Myocyte (in vitro differentiated cells): ENCODE measurements around the gene PAX4. TPM values are rescaled to one million over a fixed set of nuclear protein-coding genes. Genes with fewer than 3 reads are reported as not detected.

Experiments
- DNase-seq: peaks from one replicate; pipeline ENCODE4 v3.0.0-alpha.2; 2012; ENCODE audit warnings: low read depth
- polyA plus RNA-seq: library from polyadenylated mRNA; unstranded; fragments of >200 nt; gene quantifications from one replicate; pipeline ENCODE4 v1.2.1, GENCODE V29; 2012; ENCODE audit warnings: missing spikeins
- total RNA-seq: library from RNA; depleted of rRNA; stranded (reverse); fragments of >200 nt; gene quantifications from 2 replicates; pipeline ENCODE4 v1.2.3, GENCODE V29; 2014

The PAX4 gene, protein sequence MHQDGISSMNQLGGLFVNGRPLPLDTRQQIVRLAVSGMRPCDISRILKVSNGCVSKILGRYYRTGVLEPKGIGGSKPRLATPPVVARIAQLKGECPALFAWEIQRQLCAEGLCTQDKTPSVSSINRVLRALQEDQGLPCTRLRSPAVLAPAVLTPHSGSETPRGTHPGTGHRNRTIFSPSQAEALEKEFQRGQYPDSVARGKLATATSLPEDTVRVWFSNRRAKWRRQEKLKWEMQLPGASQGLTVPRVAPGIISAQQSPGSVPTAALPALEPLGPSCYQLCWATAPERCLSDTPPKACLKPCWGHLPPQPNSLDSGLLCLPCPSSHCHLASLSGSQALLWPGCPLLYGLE
- not detected in 2 replicates for total RNA-seq
- polyA plus RNA-seq: not detected

DNA sequence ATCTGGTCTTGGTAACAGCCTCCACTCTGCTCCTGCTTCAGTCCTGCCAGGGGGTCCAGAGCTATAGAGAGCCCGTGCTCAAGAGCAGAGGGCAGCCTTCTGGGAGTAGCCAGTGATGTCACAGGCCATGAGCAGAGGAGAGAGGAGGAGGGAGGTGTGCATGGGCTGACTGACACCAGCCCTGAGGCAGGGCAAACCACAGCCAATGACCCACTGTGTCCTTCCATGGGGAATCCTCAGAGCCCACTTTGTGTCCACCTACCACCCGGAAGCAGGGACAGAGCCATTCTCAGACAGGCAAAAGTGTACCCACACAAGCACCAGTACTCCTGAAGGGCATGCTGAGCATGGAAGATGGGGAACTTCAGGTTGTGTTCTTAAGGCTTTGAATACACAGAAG lies at the start of gene PAX4:
Gene PAX4 (minus strand): TSS at position 101 of the 400 bp plus-strand sequence. CDS start 2,214 bp downstream, outside the sequence.
- DNase-seq: no peak

DNA sequence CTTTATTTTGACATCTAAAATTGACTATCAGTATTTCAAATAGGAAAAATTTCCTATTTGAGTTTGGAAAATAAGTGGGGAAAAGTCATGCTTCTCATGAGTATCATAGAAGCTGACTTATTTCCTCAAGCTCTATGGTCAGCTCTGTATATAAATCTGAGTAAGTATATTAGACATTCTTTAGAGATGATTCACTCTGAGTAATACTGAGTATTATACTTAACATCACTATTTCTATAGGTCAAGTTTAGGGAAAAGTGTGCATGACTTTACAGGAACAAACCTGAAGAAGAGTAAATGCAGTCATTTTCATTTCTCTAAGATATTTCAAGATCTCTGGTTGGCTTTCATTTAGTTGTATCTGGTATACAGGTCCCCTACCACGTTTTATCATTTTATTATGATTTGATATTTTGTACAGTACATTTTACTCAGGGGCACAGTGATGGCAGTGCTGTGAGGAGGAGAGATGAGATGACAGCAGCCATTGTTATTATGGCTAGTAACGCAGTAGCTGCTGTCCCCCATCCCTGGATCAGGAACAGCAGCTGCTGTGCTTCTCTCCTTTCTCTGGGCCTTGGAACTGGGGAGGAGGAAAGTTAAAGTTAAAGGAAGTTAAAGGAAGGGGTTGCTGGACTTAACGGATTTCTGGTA lies 49.2 kb upstream of the PAX4 start:
- peak; percentile 40 for DNase-seq

DNA sequence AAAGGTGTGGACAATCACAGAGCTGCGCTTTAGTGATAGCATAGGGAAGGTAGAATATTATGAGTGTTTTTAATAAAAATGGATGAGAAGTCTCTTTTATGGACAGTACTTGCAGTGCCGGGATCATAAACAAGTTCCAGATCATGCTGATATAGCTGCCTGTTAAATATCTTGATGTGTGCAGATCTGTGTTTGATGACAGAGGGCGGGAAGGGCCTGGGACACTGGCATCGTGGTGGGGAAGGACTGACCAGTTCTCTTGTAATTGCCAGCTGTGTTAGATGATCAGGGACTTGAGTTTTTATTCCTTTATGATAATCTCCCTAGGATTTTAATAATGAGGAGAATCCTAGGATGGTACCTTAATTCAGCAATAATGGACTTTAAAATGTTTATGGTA lies 48.7 kb upstream of the PAX4 start:
- no peak for DNase-seq

DNA sequence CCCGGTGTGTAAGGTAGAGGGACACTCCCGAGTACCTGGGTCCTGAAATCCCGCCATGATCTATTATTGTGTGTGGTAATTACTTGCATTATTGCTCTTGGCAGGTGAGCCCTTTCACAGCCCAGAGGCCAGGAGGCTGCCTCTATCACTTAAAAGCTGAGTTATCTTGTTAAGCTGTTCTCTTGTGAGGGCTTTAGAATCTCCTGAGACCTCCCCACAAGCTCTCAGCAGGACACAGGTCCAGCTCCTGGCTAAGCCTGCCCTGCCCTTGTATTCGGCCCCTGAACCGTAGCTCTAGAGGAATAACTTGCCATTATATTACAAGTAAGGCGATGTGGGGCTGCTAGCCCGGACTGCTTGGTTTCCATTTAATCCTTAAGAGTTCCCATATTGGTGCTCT lies 48.0 kb upstream of the PAX4 start:
- no peak for DNase-seq

DNA sequence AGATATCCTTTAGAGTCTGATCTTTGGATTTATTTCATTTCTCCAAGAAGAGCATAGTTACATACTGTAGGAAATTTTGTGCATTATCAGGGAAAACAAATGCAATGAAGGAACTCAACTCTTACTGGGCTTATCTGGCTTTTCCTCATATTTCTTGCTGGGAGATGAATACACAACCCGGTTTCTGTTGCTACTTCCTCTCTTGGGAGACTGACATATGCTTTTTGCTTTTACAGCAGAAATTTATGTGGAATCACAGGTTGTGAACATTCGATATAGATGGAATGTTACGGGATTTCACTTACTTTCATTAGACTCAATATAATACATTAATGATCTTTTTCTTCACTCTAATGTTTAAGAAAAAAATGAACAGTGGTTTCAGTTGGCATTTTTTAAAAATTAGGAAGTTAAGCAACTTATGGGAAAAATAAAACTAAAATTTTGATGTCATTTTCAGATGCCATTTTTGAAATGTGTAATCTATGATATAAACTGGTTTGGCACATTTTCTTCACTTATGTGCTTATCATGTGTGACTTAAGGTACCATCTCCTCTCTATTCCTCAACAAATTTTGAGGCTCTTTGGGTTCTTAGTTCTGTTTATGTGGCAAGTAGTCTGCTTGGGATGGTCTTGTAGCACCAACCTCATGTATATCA lies 41.2 kb upstream of the PAX4 start:
- DNase-seq: no peak

DNA sequence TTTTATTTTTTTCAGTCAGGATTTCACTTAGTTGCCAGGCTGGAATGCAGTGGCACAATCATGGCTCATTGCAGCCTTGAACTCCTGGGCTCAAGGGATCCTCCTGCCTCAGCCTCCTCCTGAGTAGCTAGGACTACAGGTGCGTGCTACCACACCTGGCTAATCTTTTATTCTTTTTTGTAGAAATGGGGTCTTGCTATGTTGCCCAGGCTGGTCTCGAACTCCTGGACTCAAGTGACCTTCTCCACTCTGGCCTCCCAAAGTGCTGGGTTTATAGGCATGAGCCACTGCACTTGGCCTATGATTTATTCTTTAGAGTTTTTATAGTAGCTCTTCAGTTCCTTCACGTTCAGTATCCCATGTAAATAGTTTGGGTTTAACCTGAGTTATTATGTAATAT lies 39.6 kb upstream of the PAX4 start:
- no peak for DNase-seq

DNA sequence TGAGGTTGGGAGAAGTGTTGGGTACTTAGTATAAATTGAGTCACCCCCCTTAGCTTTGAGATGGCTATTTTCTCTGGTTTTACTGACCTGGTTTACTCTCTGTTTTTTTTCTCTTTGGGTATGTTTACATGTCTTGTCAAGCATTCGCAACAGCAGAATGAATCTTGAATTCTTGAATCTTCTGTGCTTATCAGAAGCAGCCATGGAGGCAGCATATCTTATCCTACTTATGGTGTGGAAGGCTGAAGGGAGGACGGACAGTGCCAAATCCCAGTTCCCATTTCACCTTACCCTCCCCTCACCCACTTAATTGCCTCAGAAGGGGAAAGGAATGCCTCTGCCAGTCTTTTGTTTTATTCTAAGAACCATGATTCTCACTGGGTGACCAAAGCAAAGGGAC lies 37.8 kb upstream of the PAX4 start:
- no peak for DNase-seq

DNA sequence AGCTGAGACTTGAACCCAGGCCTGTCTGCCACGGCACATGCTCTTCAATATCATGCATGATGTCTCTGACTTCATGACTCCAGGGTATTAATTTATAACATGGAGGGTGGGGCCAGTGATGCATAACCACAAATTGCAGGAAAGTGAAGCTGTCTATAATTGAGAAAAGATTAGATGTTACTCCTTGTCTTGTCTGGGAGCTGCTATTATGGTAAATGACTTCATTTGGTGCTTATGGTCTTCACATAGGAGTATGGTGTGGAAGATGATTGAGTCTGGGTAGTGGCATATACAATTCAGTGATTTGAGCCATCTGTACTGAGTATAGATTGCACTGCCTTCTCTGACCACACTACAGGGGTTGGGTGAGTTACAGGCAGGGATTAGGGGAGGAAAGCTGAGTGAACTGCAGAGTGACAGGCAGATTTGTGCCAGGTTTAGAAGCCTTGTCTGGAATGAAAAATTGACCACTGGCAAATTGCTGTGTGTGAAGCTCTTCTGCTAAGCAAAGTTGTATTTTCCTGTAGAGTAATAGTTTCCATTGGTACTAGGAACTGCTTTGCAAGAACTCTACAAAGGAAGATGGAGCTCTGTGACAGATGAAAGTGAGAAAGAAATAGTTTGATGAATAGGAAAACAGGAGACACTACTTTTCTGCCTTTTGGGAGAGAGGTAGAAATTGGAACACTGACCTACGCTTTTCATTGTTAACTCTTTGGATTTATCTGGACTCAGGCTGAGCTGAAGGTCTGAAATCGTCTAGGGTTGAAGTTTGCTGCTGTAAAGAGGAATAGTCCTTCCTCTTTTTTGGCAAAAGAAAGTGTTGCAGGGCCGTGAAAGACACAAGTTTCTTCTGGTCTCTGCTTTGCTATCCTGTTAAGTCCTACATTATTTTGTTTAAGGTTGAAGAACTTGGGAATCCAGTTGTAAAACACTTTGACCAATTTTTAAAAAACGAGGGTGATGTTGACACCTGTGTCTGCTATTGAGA lies 36.8 kb upstream of the PAX4 start:
- peak; percentile 57 for DNase-seq

DNA sequence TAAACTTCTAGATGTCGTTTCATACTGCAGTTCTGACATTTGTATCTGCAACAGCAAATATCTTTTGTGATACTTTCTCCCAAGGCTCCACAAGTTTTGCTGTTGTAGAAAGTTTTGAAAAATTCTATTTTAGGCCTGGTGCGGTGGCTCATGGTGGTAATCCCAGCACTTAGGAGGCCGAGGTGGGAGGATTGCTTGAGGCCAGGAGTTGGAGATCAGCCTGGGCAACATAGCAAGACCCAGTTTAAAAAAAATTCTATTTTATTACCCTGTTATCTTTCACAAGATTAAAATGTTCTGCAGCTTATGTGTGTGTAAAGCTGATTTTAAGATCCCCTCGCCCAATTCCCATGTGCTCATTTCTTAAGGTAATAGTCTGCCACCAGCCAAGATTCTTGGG lies 35.5 kb upstream of the PAX4 start:
- no peak for DNase-seq

DNA sequence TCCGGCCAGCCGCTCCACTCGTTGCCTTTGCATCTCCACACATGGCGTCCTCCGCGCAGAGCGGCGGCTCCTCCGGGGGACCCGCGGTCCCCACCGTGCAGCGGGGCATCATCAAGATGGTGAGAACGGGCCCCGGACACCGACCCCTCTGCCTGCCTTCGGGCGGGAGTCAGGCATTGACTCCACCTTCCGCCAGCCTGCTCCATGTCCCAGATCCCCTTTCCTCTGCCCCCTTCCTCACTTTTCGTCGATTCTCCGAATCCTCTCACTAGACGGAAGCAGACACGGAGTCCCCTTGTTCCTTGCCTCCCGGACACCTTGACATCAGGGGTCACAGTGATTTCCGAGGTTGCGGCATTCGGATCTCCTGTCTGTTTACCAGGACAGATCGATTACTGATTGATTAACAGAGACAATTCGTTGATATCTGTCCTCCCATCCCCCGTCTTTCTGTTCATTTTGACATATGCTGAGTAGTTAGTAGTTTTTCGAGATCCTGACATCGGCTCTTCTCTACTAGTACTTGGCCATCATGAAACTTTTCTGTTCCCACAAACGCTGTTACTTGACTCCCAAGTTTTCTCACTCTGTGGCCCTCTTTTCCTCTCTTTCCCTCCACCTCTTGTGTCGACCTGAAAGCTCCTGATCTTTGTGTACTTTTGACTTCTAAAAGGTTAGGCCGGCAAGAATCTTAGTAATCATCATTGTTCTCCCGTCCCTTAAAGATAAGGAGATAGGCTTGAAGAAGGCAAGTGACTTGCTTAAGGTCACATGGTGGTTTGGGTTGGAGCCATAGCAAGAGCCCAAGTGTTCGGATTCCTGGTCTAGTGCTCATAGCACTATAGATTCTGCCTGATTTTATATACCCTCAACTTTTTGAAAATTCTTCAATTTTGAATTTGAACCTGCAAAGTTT lies 34.6 kb upstream of the PAX4 start:
- DNase-seq: peak; percentile 20

DNA sequence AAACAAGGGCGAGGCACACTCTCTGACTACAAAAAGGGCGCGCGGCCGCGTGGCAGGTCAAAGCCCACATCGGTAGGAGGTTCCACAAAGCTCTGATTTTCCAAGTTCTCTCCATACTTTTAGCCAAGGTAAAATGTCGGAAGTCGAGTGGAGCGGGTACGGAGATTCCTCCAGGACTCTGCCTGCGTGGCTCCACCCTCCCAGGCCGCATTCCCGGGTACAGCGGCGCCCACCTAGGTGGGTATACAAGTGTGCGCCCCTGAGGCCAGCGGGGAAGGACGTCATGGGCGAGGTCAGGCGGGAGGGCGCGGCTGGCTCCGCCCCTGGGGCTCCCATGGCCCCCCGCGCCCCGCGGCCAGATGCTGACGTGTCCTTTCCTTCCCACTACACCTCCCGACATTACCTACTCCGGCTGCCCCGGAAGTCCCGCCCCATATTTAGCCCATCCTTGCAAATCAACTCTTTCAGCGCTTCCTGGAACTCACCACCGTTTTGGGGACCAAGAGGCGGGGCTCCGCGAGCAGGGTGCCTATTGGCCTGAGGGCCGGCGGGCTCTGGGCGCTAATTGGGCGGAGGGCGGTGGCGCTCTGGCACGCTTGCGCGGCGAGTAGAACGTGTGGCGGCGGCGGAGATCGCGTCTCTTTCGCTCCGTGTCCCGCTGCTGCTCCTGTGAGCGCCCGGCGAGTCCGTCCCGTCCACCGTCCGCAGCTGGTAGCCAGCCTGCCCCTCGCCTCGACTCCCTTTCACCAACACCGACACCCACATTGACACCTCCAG lies 33.8 kb upstream of the PAX4 start, which contains the start of gene SND1:
Gene SND1 (plus strand): TSS at position 639 of the 777 bp plus-strand sequence. CDS start 180 bp downstream, outside the sequence.
- DNase-seq: peak; percentile 100

DNA sequence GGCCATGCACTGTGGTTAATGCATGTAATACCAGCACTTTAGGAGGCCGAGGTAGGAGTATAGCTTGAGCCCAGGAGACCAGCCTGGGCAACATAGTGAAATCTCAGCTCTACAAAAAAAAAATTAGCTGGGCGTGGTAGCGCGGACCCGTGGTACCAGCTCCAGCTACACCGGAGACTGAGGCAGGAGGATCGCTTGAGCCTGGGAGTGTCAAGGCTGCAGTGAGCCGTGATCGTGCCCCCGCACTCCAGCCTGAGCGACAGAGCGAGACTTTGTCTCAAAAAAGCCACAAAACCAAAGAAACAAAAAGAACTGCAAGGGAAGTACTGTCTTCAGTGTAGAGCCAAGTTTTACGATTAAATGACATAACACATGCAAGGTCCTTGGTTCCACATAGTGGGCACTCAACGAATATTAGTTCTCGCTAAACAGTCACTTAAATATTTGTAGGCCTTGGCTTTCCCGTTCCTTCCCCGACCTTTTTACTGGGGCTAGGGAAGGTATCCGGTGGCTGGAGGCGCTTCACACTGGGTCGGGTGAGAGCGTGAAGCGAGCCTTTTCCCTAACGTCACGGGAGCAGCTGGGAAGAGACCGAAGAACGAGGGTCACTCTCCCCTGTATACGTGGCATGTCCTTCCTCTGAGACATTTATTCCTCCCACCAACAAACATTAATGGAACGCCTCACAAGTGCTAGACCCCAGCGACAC lies 33.1 kb upstream of the PAX4 start:
- DNase-seq: no peak

DNA sequence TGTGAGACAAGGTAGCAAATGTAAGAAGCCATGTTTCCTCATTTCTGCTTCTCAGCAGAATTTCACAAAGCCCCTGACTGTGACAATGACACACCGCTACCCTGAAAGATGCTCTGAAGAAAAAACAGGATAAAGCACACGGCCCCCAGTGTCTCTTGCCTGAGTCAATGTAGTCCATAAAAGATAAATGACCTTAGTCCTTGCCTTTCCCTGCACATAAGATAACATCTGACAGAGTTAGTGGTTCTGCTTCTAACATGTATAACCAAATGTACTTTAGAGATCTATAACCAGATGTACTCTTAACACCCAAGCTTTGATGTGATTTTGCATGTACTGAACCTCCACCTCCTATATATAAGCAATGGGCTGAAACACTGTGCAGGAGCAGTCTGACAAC lies 31.0 kb upstream of the PAX4 start:
- DNase-seq: no peak

DNA sequence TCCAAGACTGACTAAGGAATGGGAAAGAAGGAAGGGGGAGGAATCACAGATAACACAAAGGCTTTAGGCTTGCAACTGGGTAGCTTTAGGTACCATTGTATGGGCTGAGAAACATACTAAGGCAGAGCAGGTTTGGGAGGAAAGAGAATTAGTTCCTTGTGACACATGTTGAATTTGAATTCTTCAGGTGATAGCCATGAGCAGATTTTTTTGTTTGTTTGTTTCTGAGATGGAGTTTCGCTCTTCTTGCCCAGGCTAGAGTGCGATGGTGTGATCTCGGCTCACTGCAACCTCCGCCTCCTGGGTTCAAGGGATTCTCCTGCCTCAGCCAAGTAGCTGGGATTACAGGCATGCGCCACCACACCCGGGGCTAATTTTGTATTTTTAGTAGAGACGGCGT lies 29.7 kb upstream of the PAX4 start:
- no peak for DNase-seq

DNA sequence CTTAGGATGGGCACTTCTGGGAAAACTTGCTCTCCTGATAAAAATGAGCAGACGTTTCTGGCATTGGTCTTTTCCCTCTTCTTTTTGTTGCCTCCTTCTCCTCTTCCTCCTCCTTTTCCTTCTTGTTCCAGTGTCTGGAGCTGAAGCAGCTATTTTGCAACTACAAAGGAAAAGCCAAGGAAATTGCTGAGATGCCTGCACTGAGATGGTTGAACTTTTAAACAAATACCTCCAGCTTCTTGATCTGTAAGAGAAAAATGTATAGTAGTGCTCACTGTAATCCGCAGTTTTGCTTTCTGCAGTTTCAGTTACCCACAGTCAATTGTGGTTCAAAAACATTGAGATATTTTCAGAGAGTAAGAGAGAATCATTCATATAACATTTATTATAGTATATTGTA lies 26.5 kb upstream of the PAX4 start:
- no peak for DNase-seq

DNA sequence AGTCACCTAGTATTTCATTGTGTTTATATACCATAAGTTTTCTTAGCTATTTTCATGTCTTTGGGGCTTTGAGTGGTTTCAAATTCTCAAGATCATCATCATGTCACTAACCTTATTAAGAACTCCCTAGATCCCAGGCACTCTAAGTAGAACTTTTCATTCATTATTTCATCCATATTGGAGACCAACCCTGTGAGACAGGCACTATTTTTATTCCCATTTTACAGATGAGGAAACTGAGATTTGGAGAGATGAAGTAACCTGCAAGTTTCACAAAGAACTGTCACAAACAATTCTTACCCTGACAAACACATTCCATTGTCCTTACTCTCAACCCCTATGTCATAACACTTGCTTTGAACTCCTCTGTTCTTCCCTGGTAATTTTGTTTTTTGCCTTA lies 20.3 kb upstream of the PAX4 start:
- no peak for DNase-seq

DNA sequence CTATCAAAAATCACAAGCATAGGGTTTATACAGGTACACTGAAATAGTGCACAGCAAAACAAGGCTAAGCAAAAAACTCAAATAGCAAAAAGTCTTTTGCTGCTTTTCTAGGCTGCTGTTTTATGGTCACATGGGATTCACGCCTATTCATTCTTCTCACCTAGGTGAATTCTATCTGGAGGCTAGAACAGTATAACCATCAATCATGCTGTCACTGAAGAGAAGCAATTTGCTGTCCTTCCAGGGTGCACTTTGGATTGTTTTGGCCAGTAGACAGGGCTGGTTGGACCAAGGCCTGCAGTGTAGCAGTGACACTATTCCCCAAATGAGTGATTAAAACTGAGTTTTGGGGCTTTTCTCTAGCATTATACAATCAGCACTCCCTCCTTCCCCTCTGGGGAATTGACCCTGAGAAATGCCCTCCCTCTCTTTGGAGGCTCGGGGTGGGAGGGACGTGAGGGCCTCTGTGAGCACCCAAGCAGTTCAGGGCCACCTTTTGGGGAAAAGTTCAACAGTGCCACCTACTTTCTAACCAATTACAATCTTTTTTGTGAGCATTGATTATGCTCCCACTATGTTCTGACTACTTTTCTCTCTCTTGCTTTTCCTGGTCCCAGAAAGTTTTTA lies 17.8 kb upstream of the PAX4 start:
- DNase-seq: no peak
